Hematopoietic multipotent progenitor cell treated with erythropoietin and hydrocortisone succinate and interleukin-3 and kit ligand, for 8 days (in vitro differentiated cells): Measurements from ENCODE around the gene CACHD1.
"Not testable (repeated sequence)": the region's sequence is repeated elsewhere in the genome, so short reads cannot be mapped to it uniquely, and the experiment has no call there.

ENCODE experiments used
- DNase-seq: peaks from one replicate; pipeline ENCODE4 v3.0.0-alpha.2; 2015

CACHD1 gene

DNA sequence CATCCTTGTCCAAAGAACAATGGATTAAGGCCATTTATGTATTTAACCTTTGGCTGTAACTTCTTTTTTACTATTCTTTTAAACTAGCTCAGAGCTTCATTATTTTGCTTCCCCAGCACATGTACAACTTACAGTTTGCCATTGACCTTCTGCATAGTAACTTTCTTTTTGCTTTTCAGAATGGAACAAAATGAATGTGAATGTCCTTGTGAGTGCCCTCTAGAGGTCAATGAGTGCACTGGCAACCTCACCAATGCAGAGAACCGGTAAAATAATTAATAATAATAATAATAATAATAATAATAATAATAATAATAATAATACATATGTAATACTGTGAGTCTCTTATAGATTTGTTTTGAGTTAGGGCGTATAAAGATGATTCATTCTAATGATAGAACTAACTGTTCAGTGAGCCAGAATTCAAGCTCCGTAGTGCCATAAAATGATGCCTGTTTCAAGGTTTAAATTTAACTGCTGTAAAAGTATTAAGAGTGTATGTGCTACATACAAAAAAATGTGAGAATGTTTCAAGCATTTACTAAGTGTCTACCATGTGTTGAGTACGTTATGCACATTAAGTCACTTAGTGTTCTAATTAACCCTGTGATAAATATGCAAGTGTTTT, 205.9 kb downstream of the CACHD1 start:
- DNase-seq = peak; percentile 23

GRCh38 chr1:64676386-64676785, 206.5 kb downstream of the CACHD1 start:
- DNase-seq = no peak

- DNase-seq = no peak
Measured at GRCh38 chr1:64677532-64677931, 207.6 kb downstream of the CACHD1 start.

DNA sequence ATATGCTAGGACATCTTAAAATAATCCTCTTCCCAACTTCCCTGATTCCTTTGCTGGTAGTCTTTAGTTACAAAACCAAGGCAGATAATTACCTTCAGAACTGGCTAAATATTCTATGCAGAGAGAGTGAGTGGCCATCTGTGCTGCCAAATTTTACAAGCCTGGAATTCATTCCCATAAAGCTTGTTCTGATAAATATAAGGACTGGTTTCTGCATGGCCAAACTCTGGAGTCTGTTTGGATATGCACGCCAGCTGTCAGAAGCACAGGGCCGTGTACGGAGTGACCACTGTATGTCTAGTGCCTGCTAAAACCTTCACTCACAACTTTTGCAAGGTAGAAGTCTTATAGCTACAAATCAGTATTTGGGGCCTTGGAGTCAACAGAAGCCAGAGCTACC, 208.4 kb downstream of the CACHD1 start:
- no peak for DNase-seq

DNA sequence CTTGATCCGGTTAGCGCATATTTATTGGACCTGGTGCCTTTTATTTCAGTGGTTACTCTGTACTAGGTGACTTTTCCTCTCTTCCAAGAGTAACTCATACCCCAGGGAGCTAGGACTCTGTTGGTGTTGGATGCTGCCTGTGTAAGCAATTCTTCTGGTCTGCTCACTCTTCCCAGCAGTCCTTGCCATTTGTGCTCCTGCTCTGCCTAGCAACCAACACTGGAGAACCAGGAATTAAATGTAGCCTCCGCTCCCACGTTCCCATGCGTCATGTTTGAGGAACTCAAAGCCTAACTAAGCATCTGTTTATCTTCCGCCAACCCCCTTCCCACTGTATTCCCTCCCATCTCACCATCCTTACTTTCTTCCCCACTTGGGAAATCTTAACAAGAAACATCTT, 209.2 kb downstream of the CACHD1 start:
- no peak for DNase-seq

DNA sequence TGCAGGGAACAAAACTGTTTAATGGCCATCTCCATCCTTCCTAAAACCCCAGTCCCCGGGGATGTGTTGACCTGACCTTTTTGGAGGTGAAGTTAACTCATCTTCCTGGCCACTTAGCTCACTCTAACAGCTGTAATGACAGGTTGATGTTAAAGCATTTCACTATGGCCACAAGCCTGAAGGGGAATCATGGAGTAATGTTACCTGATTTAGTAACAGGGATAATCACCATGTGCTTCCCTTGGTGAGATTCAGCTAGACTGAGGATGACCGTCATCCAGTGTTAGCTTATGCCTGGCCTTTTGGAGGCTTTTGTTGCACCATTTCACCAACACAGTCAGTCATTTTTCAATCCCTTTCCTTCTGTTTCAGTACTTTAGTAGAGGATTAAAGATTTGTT, 210.7 kb downstream of the CACHD1 start:
- DNase-seq = no peak

DNA sequence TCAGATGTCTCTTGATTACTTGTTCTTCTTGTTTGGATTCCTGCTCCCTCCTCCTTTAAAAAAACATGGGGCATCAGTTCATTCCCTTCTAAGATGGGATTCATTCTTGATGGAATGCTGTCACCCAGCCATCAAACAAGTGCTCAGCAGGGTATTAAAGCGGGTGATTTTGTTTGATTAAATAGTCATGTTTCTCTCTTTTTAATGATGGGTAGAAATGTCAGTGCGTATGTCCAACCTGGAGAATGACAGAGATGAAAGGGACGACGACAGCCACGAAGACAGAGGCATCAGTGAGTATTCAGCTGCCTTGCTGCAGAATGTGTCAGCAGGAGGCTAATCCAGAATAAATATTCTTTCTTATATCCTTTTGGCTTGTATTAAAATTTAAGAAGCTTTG, 211.1 kb downstream of the CACHD1 start:
- DNase-seq = no peak

DNA sequence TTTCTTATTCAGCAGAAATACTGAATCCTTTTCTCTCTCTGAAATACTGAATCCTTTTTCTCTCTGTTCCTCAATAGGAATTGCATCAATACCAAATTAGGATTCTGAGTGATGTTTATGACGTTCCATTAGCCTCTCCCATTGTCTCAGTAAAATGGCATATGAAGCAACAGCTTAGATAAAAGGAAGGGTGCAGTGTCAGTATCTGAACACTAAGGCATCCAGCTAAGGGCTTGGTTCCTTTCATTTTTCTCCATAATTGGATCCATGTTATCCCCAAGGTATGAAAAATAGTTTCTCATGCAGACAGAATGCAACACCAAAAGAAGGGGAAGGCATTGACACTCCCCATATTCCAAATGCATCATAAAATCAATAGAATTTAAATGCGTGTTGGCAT, 213.5 kb downstream of the CACHD1 start:
- DNase-seq = no peak

- DNase-seq = no peak
Measured at GRCh38 chr1:64685217-64685616, 215.3 kb downstream of the CACHD1 start.

DNA sequence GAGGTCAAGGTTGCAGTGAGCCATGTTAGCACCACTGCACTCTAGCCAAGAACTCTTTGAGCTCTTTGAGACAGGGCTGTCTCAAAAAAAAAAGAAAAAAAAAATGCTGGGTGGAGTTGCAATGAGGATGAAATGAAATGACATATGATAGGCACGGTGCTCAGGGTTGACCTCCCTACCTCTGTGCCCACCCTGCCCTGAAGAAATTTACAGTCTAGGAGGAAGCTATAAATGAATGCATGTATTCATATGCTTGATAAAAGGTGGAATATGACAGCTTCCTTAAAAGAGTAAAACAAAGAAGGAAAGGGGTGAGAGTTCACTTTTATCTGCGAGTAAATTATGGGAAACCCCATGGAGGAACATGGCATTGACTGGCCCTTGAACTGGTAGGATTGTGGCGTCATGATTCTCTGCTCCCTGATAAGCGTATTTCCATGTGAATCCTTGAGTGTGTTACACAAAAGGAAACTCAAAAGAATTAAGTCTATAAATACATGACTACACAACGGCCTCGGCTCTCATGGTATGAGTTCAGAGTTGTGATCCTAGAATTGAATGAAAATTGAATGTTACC, 215.9 kb downstream of the CACHD1 start:
- DNase-seq = no peak

DNA sequence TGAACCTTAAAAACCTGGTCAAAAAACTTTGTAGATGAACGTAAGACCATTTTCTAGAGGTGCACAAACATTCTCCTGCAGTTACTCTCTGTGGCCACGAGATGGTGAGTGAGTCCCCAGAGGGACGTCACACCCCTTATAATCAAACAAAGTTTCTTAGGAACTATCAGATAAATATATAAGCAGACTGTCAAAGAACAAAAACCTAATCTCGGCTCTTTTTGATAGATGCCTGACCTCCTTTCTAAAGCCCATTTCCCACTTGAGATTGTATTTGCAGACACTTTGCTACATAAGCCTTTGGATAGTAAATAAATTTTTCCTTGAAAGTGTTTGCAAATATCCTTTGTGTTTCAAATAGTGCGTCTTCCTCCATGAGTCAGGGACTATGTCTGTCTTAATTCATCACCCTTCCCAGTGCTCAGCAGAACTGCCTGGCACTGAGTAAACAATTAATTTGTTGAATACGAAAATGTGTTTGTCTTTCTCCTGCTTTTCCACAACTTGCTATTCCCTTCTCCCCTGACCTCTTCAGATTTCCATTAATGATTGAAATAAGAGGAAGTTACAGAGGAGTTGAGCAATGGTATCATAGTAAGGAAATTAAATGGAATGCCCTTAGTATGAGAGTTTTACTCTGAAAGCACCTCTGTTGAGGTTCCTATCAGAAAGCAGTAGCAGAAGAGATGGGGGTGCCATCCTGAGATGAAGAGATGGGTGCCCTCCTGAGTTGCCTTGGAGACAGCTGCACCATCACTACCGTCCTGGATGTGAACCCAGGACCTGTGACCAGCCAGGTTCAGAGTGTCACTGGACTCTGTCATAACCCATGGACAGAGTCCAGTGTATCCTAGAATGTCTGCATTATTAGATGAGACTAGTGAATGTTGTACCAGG, 217.1 kb downstream of the CACHD1 start:
- DNase-seq = peak; percentile 64

DNA sequence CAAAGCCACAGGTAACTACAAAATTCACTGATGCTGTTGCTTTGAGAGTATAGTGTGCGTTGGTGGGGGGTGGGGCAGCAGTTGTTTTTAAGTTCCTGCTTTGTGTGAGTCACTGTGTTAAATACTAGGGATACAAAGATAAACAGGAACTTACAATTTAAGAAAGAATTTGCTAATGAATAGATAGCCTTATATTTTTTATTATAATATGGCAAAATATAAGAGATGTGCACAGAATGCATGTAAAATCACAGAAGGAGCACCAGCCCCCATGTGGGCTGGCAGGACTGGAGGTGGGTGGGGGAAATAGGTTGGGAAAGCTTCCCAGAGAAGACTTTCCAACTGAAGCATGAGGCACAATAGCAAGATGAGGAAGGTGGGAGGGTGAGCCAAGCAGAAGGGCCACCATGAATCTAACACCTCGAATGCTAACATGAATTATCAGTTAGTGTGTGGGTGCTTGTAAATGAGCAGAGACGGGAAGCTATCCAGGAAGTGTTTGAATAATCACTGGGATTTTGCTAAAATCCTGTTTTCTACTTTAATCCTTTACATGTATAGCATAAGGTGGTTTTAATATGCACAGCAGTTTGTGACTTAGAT, 217.9 kb downstream of the CACHD1 start:
- DNase-seq = no peak

DNA sequence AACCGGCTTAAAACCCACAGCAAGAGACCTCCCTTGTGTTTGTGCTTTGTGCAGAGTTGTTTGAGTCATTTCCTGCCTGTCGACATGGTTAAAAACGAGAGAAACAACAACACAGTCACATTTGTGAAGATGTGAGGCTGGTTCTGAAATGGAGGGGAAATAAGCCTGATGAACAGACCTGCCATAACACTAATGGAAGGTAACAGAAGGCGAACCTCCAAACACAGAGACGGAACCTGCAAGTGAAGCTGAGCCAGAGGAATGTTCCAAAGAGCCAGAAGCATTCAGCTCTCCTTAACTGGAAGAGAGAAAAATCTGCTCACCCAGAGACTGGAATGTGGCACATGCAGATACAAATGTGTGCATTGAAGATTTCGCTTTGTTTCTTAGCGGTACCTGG, 221.7 kb downstream of the CACHD1 start:
- DNase-seq = no peak

DNA sequence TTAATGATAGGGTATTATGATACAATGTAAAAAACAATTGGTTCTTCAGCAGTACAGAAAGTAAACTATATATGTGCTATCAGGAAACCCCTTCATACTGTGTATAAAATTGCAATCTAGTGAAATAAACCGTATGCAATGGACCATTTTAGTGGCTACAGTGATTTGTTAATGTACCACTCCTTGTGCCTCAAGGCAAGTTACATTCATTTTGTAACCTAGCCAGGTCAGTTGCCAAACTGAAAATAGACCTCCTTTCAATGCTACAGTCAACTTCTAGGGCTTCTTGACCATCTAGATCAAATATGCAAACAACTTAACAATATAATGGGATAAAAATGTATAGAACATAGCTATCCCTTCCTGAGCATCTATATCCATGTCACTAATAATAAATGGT, 223.0 kb downstream of the CACHD1 start:
- no peak for DNase-seq

DNA sequence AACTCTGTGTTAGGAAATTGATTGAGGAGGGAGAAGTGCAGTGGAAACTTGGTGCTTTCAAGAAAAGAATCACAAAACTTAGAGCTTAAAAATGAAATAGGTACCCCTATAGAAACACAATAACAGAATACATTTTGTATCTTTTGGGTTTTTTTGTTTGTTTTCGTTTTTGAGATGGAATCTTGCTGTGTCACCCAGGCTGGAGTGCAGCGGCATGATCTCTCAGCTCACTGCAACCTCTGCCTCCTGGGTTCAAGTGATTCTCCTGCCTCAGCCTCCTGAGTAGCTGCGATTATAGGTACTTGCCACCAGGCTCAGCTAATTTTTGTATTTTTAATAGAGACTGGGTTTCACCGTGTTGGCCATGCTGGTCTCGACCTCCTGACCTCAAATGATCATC, 223.5 kb downstream of the CACHD1 start:
- DNase-seq = no peak

DNA sequence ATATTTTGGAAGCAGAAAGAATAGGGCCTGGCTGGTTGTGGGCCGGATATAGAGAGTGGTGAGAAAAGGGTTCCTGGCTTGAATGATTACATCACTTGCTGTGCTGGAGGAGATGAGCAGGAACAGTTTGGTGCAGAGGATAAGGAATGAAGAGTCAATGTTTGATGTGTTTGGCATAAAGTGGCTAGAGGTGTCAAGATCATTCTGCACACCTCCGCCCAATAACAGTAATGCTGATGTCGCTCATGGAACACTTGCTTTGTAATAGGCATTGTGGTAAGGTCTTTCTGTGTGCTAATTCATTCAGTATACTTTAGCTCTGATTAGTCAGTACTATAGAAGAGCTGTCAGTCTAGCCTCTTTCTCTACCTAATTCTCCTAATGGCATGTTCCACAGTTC, 226.9 kb downstream of the CACHD1 start:
- DNase-seq = no peak

DNA sequence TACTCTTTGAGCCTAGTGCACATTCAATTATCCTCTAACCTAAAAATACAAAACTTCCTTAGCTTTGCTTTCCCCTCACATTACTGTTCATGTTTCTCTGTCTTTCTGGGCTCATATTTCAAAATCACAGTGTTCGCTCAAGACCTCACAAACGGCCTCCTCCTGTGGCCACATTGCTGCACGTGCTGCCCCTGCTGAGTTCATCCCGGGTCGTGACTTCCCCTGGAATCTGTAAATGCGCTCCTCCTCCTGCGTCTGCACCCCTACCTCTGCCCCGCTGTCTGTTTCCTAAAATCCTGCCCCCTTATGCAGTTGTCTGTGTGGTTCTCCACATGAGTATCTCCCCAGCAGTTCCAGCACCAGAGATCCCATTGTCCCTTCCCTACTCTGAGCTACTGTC, 229.4 kb downstream of the CACHD1 start:
- no peak for DNase-seq

DNA sequence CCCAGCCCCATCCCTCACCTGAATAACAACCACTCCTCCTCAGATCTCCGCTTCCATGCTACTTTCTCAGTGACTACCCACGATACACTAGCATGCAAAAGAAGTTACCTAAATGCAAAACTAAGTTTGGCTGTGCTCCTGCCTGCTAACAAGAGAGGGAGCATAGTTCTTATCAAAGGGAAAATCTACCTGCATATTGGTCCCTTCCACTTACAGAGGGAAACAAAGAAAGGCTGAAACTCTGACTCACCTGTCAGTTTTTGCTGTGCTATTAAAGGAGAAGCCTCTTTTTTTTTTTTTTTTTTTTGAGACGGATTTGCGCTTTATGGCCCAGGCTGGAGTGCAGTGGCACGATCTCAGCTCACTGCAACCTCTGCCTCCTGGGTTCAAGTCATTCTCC, 231.1 kb downstream of the CACHD1 start:
- DNase-seq = no peak

GRCh38 chr1:64701886-64702285, 232.0 kb downstream of the CACHD1 start:
- no peak for DNase-seq

DNA sequence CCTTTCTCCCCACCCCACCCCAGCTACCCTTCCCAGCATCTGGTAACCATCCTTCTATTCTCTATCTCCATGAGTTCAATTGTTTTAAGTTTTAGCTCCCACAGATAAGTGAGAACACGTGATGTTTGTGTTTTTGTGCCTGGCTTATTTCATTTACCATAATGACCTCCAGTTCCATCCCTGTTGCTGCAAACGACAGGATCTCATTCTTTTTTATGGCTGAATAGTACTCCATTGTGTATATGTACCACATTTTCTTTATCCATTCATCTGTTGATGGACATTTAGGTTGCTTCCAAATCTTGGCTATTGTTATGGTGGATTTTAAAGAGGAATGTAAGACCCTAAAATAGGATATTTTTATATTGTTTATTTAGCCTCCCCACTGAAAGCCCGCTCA, 232.7 kb downstream of the CACHD1 start:
- DNase-seq = not testable (repeated sequence)

- no peak for DNase-seq
Measured at GRCh38 chr1:64703600-64703999, 233.7 kb downstream of the CACHD1 start.

DNA sequence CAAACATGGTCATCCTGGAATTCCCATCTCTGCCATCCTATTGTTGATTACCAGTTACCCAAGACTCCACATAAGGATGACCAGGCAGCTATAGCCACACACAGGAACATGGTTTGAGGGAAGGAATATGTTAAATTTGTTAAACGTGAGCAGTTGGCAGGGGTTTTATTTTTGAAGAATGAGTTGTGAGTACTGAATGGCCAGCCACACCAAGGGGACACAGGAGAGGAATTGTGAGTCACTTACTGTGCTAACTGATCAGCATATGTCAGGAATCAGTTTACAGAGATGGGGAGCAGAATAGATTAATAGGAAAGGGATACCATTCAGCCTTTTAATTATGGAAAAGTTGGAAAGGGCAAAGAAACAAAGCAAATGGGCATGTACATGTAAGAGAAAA, 235.7 kb downstream of the CACHD1 start:
- DNase-seq = no peak

DNA sequence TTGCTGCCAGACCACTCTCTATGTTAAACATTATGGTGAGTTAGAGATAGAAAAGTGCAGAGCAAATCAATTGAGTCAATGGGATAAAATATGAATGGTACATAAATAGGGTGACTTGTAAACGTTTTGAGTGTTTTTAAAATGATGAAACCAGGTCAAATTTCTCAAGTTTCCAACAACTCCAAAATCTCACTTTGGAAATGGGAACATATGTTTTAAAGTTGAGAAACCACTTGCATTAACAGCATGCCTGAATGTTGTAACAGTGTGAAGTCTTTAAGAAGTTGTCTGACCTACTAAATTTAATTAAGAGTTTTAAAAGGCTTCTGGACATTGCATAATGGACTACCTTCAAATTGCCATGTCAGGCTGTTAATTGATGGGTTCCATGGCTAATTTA, 241.3 kb downstream of the CACHD1 start:
- no peak for DNase-seq

GRCh38 chr1:64712049-64712448, 242.1 kb downstream of the CACHD1 start:
- no peak for DNase-seq
